A673 (cell line): ENCODE measurements around the gene FOXJ3. TPM values are rescaled to one million over a fixed set of nuclear protein-coding genes. Genes with fewer than 3 reads are reported as not detected.

Source experiments
- BruUV-seq: library from RNA; stranded (reverse); fragments of 400-500 nt; replicated peaks from 2 replicates; lab custom pipeline; 2021; lab: Mats Ljungman, UMichigan
- CTCF ChIA-PET: fragments of 300-600 bp; sonication (Branson Sonifier 250); formaldehyde crosslinking; loops from one replicate; lab custom pipeline; 2022; ENCODE audit warnings: antibody characterized with exemption; lab: Charles Lee
- POLR2A ChIA-PET: fragments of 300-600 bp; sonication (Branson Sonifier 250); formaldehyde crosslinking; loops from one replicate; lab custom pipeline; 2022; ENCODE audit warnings: antibody characterized with exemption; ENCODE audit not compliant: low non-redundant PET; lab: Charles Lee
- DNase-seq: peaks from one replicate; pipeline ENCODE4 v3.0.0-alpha.2; 2015; ENCODE audit warnings: low spot score
- H3K27ac ChIP-seq: fragments of 200-600 bp; sonication (generic); 2 replicates; pipeline ENCODE4 v1.5.1; 2016; ENCODE audit warnings: mixed run types, low read depth, mild to moderate bottlenecking, mixed read lengths, antibody characterized with exemption, low read length; ENCODE audit not compliant: poor library complexity, severe bottlenecking
- H3K27me3 ChIP-seq: fragments of 200-600 bp; sonication (generic); replicated peaks from 2 replicates; pipeline ENCODE4 v1.6.1; 2017; ENCODE audit warnings: mixed run types, low read depth, mild to moderate bottlenecking, mixed read lengths, antibody characterized with exemption, low read length; ENCODE audit not compliant: insufficient read depth, poor library complexity
- H3K36me3 ChIP-seq: fragments of 200-600 bp; sonication (generic); 2 replicates; pipeline ENCODE4 v1.6.1; 2016; ENCODE audit warnings: mixed run types, mild to moderate bottlenecking, mixed read lengths, antibody characterized with exemption, low read length; ENCODE audit not compliant: insufficient read depth, poor library complexity, severe bottlenecking
- H3K4me1 ChIP-seq: fragments of 200-600 bp; sonication (generic); 2 replicates; pipeline ENCODE4 v1.6.1; 2017; ENCODE audit warnings: mixed run types, mild to moderate bottlenecking, mixed read lengths, antibody characterized with exemption, low read length; ENCODE audit not compliant: insufficient read depth, poor library complexity, severe bottlenecking
- H3K4me3 ChIP-seq: fragments of 200-600 bp; sonication (generic); 2 replicates; pipeline ENCODE4 v1.5.1; 2016; ENCODE audit warnings: low read depth, mixed run types, mild to moderate bottlenecking, mixed read lengths, low read length; ENCODE audit not compliant: poor library complexity, severe bottlenecking
- H3K9me3 ChIP-seq: fragments of 200-600 bp; sonication (generic); 2 replicates; pipeline ENCODE4 v1.6.1; 2016; ENCODE audit warnings: mixed run types, low read depth, mild to moderate bottlenecking, mixed read lengths, antibody characterized with exemption, low read length; ENCODE audit not compliant: poor library complexity, severe bottlenecking
- CTCF ChIP-seq: fragments of 300-800, 200-600 bp; sonication (generic); conservative IDR thresholded peaks from 2 replicates; pipeline ENCODE4 v1.5.1; 2017; ENCODE audit warnings: low read depth, mild to moderate bottlenecking, antibody characterized with exemption, low read length, moderate library complexity, mixed read lengths
- EZH2 ChIP-seq: fragments of 200-600 bp; sonication (generic); IDR thresholded peaks from 2 replicates; pipeline ENCODE4 v1.6.1; 2017; ENCODE audit warnings: borderline replicate concordance, low read depth, mild to moderate bottlenecking, mixed read lengths, antibody characterized with exemption, low read length; ENCODE audit not compliant: poor library complexity, severe bottlenecking
- intact Hi-C: fragments of 100-400 bp; cut with micrococcal nuclease; formaldehyde crosslinking; loops from one replicate; pipeline ENCODE4 v1.10.0; 2022; ENCODE audit not compliant: unreplicated experiment
- total RNA-seq: library from RNA; stranded (reverse); gene quantifications from 2 replicates; pipeline ENCODE4 v1.2.3, GENCODE V29; 2021

The FOXJ3 gene
- total RNA-seq, 1 experiment from 2014 or later = 57.9 TPM

- H3K36me3 ChIP-seq = no peaks in the 10 kb centered on the region
- intact Hi-C loops = no loop called here
- no peak overlapping the region for H3K27ac ChIP-seq
- no peaks in the 10 kb centered on the region for H3K9me3 ChIP-seq
- no peaks in the 10 kb centered on the region for H3K4me1 ChIP-seq
- peaks cover 20% of the 10 kb centered on the region for H3K27me3 ChIP-seq
- TF ChIP-seq CTCF (no peak), EZH2 (no peak)
- no TSS peak for BruUV-seq
- ChIA-PET CTCF (no interaction called here), POLR2A (no interaction called here)
- DNase-seq = no peak
- no peak overlapping the region for H3K4me3 ChIP-seq
Measured at GRCh38 chr1:42369471-42369870, 34.4 kb upstream of the FOXJ3 start.

DNA sequence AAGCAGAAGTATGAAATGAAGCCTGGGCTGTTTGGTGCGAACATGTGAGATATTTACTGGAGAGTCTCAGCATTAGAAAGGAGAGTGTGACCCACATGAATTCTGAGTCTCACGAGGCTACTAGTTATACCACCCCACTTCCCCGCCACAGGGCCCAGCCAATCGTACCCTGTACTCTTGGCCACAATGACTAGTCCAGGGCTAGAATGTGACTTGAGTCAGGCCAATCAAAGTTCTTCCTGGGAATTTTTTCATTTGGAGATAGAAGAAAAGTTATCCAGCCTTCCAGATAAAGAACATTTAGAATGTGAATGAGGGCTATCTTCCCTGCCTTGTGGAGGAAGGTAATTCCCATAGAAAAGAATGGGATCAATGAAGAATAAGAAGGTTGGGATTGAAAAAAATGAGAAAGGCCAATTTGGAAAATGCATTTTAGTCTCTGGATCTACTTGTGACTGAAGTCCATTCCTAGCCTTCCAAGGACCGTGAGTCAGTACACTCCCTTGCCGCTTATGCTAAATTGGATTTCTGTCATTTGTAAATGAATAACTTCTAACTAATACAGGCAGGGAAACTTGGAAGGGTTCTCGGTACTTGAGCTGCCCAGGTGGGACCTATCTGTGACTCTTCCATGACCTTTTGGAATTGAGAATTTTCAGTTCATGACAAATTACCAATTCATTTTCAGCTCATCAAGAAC, 33.2 kb upstream of the FOXJ3 start:
- Histone ChIP-seq H3K4me1 (no peaks in the 10 kb centered on the region), H3K27ac (no peak overlapping the region), H3K9me3 (no peaks in the 10 kb centered on the region), H3K27me3 (peaks cover 20% of the 10 kb centered on the region), H3K36me3 (no peaks in the 10 kb centered on the region), H3K4me3 (no peak overlapping the region)
- intact Hi-C loops = no loop called here
- CTCF ChIA-PET = no interaction called here
- BruUV-seq = no TSS peak
- DNase-seq = no peak
- no peak for TF ChIP-seq CTCF
- no peak for TF ChIP-seq EZH2
- POLR2A ChIA-PET = no interaction called here

- Histone ChIP-seq H3K27me3 (peaks cover 12% of the 10 kb centered on the region), H3K4me1 (no peaks in the 10 kb centered on the region), H3K4me3 (no peak overlapping the region), H3K36me3 (no peaks in the 10 kb centered on the region), H3K27ac (no peak overlapping the region), H3K9me3 (no peaks in the 10 kb centered on the region)
- ChIA-PET POLR2A (no interaction called here), CTCF (no interaction called here)
- no peak for TF ChIP-seq EZH2
- TF ChIP-seq CTCF = no peak
- no peak for DNase-seq
- no TSS peak for BruUV-seq
- intact Hi-C loops = no loop called here
Measured at GRCh38 chr1:42365118-42365517, 30.1 kb upstream of the FOXJ3 start.
